Measurements from ENCODE around the gene PAM.

DNA sequence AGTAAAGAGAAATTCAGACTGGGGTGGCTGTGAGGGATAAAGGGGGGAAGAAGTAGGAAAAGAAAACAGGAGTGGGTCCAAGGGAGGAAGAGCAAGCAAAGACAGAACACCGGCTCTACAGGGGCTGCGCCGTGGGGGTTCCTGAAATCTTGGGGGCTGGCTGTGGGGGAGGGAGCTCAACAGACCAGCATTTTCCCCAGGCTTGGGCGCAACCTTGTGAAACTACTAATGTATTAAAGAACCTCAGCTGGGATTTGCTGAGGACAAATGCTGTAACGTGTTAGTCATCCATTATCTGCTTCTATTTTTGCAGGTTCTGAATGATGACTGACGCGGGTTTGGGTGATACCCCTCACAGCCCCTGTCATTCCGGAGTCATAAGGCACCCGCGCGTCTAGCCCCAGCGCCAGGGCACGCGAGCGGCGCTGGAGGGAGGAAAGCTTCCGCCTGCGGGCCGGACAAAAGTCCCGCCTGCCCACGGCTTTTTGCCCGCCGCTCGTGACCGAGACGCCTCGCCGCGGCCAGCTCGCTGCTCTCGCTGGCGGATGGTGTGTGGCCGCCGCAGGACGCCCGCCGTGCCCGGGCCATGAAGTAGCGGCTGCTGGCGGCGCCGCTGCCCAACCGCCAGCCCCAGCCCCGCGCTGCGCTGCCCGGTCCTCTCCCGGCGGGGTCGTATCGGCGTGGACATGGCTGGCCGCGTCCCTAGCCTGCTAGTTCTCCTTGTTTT, 110.6 kb downstream of the PAM start:
- TF ChIP-seq, protein P1, sequence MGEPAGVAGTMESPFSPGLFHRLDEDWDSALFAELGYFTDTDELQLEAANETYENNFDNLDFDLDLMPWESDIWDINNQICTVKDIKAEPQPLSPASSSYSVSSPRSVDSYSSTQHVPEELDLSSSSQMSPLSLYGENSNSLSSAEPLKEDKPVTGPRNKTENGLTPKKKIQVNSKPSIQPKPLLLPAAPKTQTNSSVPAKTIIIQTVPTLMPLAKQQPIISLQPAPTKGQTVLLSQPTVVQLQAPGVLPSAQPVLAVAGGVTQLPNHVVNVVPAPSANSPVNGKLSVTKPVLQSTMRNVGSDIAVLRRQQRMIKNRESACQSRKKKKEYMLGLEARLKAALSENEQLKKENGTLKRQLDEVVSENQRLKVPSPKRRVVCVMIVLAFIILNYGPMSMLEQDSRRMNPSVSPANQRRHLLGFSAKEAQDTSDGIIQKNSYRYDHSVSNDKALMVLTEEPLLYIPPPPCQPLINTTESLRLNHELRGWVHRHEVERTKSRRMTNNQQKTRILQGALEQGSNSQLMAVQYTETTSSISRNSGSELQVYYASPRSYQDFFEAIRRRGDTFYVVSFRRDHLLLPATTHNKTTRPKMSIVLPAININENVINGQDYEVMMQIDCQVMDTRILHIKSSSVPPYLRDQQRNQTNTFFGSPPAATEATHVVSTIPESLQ (CRISPR knock-in tag; conservative IDR thresholded peaks at IDR 0.05), result no peak
- TF ChIP-seq CREB1 (IDR thresholded peaks at IDR 0.05) (no peak), CREB1 (CRISPR knock-in tag; IDR thresholded peaks at IDR 0.05) (no peak), MYC (CRISPR knock-in tag; IDR thresholded peaks at IDR 0.05; ENCODE audit: borderline replicate concordance) (no peak), ZZZ3 (CRISPR knock-in tag; IDR thresholded peaks at IDR 0.05; ENCODE audit: borderline replicate concordance) (no peak), FOSL2 (CRISPR knock-in tag; IDR thresholded peaks at IDR 0.05) (no peak), BCL6 (CRISPR knock-in tag; IDR thresholded peaks at IDR 0.05) (no peak), ZNF549 (CRISPR knock-in tag; IDR thresholded peaks at IDR 0.05) (no peak), HNRNPUL1 (IDR thresholded peaks at IDR 0.05; ENCODE audit: low read depth, low read length) (no peak)
- TF ChIP-seq, protein P2, sequence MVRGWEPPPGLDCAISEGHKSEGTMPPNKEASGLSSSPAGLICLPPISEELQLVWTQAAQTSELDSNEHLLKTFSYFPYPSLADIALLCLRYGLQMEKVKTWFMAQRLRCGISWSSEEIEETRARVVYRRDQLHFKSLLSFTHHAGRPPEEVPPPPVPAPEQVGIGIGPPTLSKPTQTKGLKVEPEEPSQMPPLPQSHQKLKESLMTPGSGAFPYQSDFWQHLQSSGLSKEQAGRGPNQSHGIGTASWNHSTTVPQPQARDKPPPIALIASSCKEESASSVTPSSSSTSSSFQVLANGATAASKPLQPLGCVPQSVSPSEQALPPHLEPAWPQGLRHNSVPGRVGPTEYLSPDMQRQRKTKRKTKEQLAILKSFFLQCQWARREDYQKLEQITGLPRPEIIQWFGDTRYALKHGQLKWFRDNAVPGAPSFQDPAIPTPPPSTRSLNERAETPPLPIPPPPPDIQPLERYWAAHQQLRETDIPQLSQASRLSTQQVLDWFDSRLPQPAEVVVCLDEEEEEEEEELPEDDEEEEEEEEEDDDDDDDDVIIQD (CRISPR knock-in tag; IDR thresholded peaks at IDR 0.05; ENCODE audit: low read depth), result no peak
- TF ChIP-seq, protein P3, sequence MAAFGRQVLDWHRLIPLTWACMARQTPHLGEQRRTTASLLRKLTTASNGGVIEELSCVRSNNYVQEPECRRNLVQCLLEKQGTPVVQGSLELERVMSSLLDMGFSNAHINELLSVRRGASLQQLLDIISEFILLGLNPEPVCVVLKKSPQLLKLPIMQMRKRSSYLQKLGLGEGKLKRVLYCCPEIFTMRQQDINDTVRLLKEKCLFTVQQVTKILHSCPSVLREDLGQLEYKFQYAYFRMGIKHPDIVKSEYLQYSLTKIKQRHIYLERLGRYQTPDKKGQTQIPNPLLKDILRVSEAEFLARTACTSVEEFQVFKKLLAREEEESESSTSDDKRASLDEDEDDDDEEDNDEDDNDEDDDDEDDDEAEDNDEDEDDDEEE (CRISPR knock-in tag; IDR thresholded peaks at IDR 0.05), result no peak
- TF ChIP-seq, protein P4, sequence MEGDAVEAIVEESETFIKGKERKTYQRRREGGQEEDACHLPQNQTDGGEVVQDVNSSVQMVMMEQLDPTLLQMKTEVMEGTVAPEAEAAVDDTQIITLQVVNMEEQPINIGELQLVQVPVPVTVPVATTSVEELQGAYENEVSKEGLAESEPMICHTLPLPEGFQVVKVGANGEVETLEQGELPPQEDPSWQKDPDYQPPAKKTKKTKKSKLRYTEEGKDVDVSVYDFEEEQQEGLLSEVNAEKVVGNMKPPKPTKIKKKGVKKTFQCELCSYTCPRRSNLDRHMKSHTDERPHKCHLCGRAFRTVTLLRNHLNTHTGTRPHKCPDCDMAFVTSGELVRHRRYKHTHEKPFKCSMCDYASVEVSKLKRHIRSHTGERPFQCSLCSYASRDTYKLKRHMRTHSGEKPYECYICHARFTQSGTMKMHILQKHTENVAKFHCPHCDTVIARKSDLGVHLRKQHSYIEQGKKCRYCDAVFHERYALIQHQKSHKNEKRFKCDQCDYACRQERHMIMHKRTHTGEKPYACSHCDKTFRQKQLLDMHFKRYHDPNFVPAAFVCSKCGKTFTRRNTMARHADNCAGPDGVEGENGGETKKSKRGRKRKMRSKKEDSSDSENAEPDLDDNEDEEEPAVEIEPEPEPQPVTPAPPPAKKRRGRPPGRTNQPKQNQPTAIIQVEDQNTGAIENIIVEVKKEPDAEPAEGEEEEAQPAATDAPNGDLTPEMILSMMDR (CRISPR knock-in tag; IDR thresholded peaks at IDR 0.05), result no peak; the same call in 1 of the 2 replicates
- TF ChIP-seq, protein P5, sequence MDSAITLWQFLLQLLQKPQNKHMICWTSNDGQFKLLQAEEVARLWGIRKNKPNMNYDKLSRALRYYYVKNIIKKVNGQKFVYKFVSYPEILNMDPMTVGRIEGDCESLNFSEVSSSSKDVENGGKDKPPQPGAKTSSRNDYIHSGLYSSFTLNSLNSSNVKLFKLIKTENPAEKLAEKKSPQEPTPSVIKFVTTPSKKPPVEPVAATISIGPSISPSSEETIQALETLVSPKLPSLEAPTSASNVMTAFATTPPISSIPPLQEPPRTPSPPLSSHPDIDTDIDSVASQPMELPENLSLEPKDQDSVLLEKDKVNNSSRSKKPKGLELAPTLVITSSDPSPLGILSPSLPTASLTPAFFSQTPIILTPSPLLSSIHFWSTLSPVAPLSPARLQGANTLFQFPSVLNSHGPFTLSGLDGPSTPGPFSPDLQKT (CRISPR knock-in tag; IDR thresholded peaks at IDR 0.05; ENCODE audit: borderline replicate concordance), result no peak
- TF ChIP-seq, protein P6, sequence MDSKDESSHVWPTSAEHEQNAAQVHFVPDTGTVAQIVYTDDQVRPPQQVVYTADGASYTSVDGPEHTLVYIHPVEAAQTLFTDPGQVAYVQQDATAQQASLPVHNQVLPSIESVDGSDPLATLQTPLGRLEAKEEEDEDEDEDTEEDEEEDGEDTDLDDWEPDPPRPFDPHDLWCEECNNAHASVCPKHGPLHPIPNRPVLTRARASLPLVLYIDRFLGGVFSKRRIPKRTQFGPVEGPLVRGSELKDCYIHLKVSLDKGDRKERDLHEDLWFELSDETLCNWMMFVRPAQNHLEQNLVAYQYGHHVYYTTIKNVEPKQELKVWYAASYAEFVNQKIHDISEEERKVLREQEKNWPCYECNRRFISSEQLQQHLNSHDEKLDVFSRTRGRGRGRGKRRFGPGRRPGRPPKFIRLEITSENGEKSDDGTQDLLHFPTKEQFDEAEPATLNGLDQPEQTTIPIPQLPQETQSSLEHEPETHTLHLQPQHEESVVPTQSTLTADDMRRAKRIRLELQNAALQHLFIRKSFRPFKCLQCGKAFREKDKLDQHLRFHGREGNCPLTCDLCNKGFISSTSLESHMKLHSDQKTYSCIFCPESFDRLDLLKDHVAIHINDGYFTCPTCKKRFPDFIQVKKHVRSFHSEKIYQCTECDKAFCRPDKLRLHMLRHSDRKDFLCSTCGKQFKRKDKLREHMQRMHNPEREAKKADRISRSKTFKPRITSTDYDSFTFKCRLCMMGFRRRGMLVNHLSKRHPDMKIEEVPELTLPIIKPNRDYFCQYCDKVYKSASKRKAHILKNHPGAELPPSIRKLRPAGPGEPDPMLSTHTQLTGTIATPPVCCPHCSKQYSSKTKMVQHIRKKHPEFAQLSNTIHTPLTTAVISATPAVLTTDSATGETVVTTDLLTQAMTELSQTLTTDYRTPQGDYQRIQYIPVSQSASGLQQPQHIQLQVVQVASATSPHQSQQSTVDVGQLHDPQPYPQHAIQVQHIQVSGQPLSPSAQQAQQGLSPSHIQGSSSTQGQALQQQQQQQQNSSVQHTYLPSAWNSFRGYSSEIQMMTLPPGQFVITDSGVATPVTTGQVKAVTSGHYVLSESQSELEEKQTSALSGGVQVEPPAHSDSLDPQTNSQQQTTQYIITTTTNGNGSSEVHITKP (CRISPR knock-in tag; IDR thresholded peaks at IDR 0.05; ENCODE audit: low read depth), result no peak
